ENCODE results near the gene IQCH. TPM values are rescaled to one million over a fixed set of nuclear protein-coding genes. Genes with fewer than 3 reads are reported as not detected.

The IQCH gene
- total RNA-seq, 4 donors from 2014 or later: 0.66 to 3.0 (median 2.0) TPM

DNA sequence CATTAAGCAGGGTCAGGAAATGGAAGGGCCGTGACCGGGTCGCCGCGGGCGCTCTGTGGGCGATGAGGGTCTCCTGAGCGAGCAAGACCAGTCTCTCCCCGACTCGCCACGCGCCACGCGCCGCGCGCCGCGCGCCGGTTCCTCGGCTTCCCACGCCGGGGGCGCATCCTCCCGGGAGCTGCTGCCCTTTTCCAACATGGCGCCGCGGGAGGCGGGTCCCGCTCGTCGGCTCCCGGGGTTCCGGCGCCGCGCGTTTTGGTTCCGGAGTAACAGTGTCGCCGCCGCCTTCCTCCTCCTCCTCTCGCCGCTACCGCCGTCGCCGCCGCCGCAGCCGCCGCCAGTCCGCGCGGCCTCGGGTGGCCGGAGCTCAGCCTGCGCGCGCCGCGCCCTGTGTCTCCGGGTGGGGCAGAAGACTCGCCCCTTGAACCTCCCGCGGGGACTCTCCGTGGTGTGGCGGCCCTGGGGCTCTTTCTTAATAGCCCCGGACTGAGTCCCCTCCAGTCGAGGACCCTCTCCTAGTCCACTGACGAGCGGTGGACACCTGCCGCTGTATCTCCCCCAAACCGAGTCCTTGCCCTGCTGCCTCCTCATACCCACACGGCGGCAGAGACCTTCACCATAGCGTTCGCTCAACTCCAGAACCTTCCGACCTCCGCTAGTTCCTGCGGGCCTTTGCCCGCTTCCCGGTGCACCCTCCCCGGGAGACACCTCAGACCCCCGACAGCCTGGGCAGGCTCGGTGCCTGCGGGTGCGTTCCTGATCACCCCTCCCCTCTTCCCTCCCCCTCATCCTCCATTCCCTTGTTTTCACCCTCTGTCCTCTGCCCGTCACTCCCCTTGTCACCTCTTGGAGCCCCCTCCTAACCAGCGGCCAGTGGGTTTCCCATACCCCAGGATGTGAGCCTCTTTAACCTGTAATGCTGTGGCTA lies 288.1 kb downstream of the IQCH start, which contains the start of gene MAP2K5:
TSS of gene MAP2K5 (plus strand) at position 284 of the 928 bp plus-strand sequence. CDS start at position 917, 633 bp downstream.
- WGBS, 2 donors: 1% methylated on average over 69 to 75 of the region's 91 CpGs
- H3K27me3 ChIP-seq: no peaks in the 10 kb centered on the region
- peaks cover 0 to 14% (median 0%) of the 10 kb centered on the region in 3 donors for H3K36me3 ChIP-seq
- H3K4me1 ChIP-seq: peaks cover 0 to 32% (median 13%) of the 10 kb centered on the region in 4 donors
- no peaks in the 10 kb centered on the region for H3K9me3 ChIP-seq
- peak; percentile 28 to 69 for TF ChIP-seq POLR2A (IDR thresholded peaks at IDR 0.05)
- TF ChIP-seq EP300 (IDR thresholded peaks at IDR 0.05): peak in 1 of 2 donors; percentile 82
- TF ChIP-seq, protein P1, sequence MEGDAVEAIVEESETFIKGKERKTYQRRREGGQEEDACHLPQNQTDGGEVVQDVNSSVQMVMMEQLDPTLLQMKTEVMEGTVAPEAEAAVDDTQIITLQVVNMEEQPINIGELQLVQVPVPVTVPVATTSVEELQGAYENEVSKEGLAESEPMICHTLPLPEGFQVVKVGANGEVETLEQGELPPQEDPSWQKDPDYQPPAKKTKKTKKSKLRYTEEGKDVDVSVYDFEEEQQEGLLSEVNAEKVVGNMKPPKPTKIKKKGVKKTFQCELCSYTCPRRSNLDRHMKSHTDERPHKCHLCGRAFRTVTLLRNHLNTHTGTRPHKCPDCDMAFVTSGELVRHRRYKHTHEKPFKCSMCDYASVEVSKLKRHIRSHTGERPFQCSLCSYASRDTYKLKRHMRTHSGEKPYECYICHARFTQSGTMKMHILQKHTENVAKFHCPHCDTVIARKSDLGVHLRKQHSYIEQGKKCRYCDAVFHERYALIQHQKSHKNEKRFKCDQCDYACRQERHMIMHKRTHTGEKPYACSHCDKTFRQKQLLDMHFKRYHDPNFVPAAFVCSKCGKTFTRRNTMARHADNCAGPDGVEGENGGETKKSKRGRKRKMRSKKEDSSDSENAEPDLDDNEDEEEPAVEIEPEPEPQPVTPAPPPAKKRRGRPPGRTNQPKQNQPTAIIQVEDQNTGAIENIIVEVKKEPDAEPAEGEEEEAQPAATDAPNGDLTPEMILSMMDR (IDR thresholded peaks at IDR 0.05): peak in 1 of 5 experiments; percentile 30
- H3K27ac ChIP-seq: peak within 1 kb of the TSS; percentile 61 to 90 (median 82)
- H3K4me3 ChIP-seq: peak within 1 kb of the TSS; percentile 60 to 75 (median 72)
- peak; percentile 78 for DNase-seq (ENCODE audit: low spot score in 2 of 2)

DNA sequence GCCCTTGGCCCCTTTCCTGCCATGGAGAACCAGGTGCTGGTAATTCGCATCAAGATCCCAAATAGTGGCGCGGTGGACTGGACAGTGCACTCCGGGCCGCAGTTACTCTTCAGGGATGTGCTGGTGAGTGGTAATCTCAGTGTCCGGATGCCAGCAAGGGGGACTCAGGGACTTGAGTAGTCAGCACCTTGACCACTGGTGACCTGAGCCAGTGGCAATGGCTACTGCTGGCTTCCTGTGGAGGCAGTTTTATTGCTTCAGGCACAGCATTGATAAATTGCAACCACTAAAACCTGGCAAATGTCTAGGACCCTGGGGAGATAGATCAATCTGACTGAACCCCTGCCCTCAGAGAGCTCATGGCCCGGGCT lies 288.7 kb downstream of the IQCH start:
- WGBS, 2 donors: 31 to 41% methylated on average over 7 of the region's 7 CpGs
- H3K9me3 ChIP-seq: no peaks in the 10 kb centered on the region
- peaks cover 0 to 38% (median 15%) of the 10 kb centered on the region in 4 donors for H3K4me1 ChIP-seq
- peak overlapping the region; percentile 60 to 75 (median 72) for H3K4me3 ChIP-seq
- H3K27me3 ChIP-seq: no peaks in the 10 kb centered on the region
- peak overlapping the region; percentile 61 to 90 (median 82) for H3K27ac ChIP-seq
- peaks cover 0 to 17% (median 0%) of the 10 kb centered on the region in 3 donors for H3K36me3 ChIP-seq
- no peak for DNase-seq (ENCODE audit: low spot score in 2 of 2)
- TF ChIP-seq, protein P1 (IDR thresholded peaks at IDR 0.05): no peak
- TF ChIP-seq EP300 (IDR thresholded peaks at IDR 0.05) (no peak), POLR2A (IDR thresholded peaks at IDR 0.05) (no peak)

DNA sequence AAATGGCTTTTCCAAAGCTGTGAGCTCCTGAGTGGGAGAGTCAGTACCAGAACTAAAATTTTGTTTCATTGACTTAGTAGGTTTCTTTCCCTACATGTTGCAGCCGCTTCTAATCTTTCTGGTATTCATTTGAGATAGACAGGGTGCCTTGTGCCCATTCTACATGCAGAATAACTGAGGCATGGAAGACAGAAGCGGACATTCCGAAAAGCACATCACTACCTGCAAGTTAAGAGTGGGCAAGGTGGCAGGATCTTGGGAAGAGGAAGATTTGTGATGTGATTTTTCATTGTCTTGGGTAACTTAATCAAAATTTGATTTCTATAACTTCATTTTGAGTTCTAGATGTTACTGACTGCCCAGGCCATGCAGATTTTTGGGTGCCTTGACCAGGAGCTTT lies 289.9 kb downstream of the IQCH start:
- no peaks in the 10 kb centered on the region for H3K27me3 ChIP-seq
- DNase-seq (ENCODE audit: low spot score in 2 of 2): no peak
- 83 to 96% methylated on average over 3 of the region's 3 CpGs for WGBS, 2 donors
- no peak for TF ChIP-seq EP300 (IDR thresholded peaks at IDR 0.05)
- TF ChIP-seq, protein P1 (IDR thresholded peaks at IDR 0.05): no peak
- TF ChIP-seq POLR2A (IDR thresholded peaks at IDR 0.05): no peak
- H3K9me3 ChIP-seq: no peaks in the 10 kb centered on the region
- no peak overlapping the region for H3K27ac ChIP-seq
- H3K36me3 ChIP-seq: peaks cover 0 to 17% (median 0%) of the 10 kb centered on the region in 3 donors
- H3K4me3 ChIP-seq: no peak overlapping the region
- H3K4me1 ChIP-seq: peaks cover 0 to 45% (median 17%) of the 10 kb centered on the region in 4 donors

DNA sequence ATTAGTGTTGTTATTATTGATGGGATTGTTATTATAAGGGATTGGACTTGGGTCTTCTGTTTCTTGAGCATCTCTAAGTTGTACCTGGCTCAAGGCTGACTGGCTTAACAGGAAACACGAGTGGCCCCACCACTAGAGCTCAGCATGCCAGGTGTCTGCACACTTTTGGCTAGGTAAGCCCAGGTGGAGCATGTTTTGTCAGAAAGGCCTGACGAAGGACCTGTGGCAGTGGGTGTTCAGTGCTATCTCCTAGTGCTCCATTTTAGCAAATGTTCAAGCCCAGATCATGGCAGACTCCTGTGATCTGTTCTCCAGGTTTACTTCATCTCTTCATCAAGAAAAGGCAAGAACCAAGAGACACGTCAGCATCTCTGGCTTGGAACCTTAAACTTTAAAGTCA lies 291.3 kb downstream of the IQCH start:
- H3K27me3 ChIP-seq: no peaks in the 10 kb centered on the region
- H3K27ac ChIP-seq: no peak overlapping the region
- WGBS, 2 donors: 74 to 87% methylated on average over 3 of the region's 3 CpGs
- peaks cover 0 to 23% (median 0%) of the 10 kb centered on the region in 3 donors for H3K36me3 ChIP-seq
- H3K9me3 ChIP-seq: no peaks in the 10 kb centered on the region
- TF ChIP-seq EP300 (IDR thresholded peaks at IDR 0.05) (no peak), POLR2A (IDR thresholded peaks at IDR 0.05) (no peak)
- TF ChIP-seq, protein P1 (IDR thresholded peaks at IDR 0.05): no peak
- peaks cover 0 to 42% (median 17%) of the 10 kb centered on the region in 4 donors for H3K4me1 ChIP-seq
- H3K4me3 ChIP-seq: no peak overlapping the region
- no peak for DNase-seq (ENCODE audit: low spot score in 2 of 2)

DNA sequence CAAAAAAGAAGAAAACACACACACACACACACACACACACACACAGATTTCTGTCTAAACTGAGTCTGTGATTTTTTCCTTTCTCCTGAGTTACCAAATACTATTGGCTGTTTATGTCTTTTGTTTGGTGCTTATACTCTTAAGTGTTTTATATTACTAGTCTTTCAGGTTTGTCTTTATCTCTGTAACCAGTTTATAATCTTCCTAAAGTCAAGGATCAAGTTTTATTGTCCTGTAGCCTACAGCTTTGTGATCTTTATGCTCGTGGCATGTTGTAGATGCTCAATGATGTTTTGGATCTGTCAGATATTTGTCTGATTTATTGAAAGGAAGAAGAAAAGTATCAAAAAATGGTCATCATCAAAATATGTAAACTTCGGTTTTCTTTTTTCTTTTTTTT lies 292.5 kb downstream of the IQCH start:
- Histone ChIP-seq H3K4me3 (no peak overlapping the region), H3K27me3 (no peaks in the 10 kb centered on the region), H3K4me1 (peaks cover 0 to 38% (median 17%) of the 10 kb centered on the region in 4 donors), H3K27ac (no peak overlapping the region), H3K9me3 (no peaks in the 10 kb centered on the region), H3K36me3 (peaks cover 0 to 29% (median 0%) of the 10 kb centered on the region in 3 donors)
- DNase-seq (ENCODE audit: low spot score in 2 of 2): no peak
- WGBS, 2 donors: 78 to 83% methylated on average over 2 of the region's 2 CpGs
- TF ChIP-seq POLR2A (IDR thresholded peaks at IDR 0.05) (no peak), EP300 (IDR thresholded peaks at IDR 0.05) (no peak)
- TF ChIP-seq, protein P1 (IDR thresholded peaks at IDR 0.05): no peak

Data from tibial nerve (tissue), 4 donors.